ENCODE data around the gene PBX4. TPM values are rescaled to one million over a fixed set of nuclear protein-coding genes. Genes with fewer than 3 reads are reported as not detected.

PBX4 gene
- total and polyA plus RNA-seq, 2 experiments from 2014 or later, result 2.6 to 4.1 TPM

GRCh38 chr19:19657397-19657783 is 38.9 kb upstream of the PBX4 start (continued):
- TF ChIP-seq ZNF462 (CRISPR knock-in tag; IDR thresholded peaks at IDR 0.05), result no peak
- no peak for TF ChIP-seq CTCF (conservative IDR thresholded peaks at IDR 0.05; ENCODE audit: low read depth in 2 of 2)
- TF ChIP-seq JUNB (IDR thresholded peaks at IDR 0.05; ENCODE audit: unreplicated experiment), result no peak
- TF ChIP-seq STAT1 (IDR thresholded peaks at IDR 0.05; ENCODE audit: unreplicated experiment), result no peak
- TF ChIP-seq POLR2AphosphoS5 (IDR thresholded peaks at IDR 0.05; ENCODE audit: low read depth), result no peak

- Histone ChIP-seq H4K20me1 (replicated peaks; ENCODE audit: insufficient read depth) (peaks cover 10% of the 10 kb centered on the region; the same call in 1 of the 2 replicates), H3K36me3 (ENCODE audit: insufficient read depth) (peaks cover 30% of the 10 kb centered on the region; the same call in 1 of the 2 replicates), H3F3A (replicated peaks; ENCODE audit: low read depth) (0 out of 2 replicates have a peak, but pooled peaks cover 2% of the 10 kb centered on the region), H3K27ac (ENCODE audit: low read depth) (no peak overlapping the region), H3K4me3 (no peak overlapping the region), H2AFZ (no peak overlapping the region), H3K79me2 (replicated peaks; ENCODE audit: insufficient read depth) (peaks cover 27% of the 10 kb centered on the region), H3K4me2 (no peak overlapping the region), H3K9me2 (ENCODE audit: insufficient read depth) (no peaks in the 10 kb centered on the region), H3K27me3 (ENCODE audit: insufficient read depth) (no peaks in the 10 kb centered on the region), H3K4me1 (ENCODE audit: insufficient read depth) (no peaks in the 10 kb centered on the region)
- Mint-ChIP-seq H3K36me3 (ENCODE audit: low read depth) (peaks cover 81% of the 10 kb centered on the region), H3K4me1 (peaks cover 6% of the 10 kb centered on the region; the same call in 2 of the 3 replicates), H3K4me3 (no peak overlapping the region), H3K9me3 (no peaks in the 10 kb centered on the region), H3K27ac (no peak overlapping the region), H3K27me3 (ENCODE audit: insufficient read depth, low read depth, poor library complexity) (peaks cover 10% of the 10 kb centered on the region)
- TF ChIP-seq CTCF (conservative IDR thresholded peaks at IDR 0.05; ENCODE audit: low read depth in 2 of 2), result no peak
- no peak for TF ChIP-seq NANOG (IDR thresholded peaks at IDR 0.05; ENCODE audit: borderline replicate concordance)
- no peak for TF ChIP-seq ETS1 (IDR thresholded peaks at IDR 0.05)
- no peak for TF ChIP-seq CREB1 (CRISPR knock-in tag; IDR thresholded peaks at IDR 0.05; ENCODE audit: low read depth)
- TF ChIP-seq JUNB (IDR thresholded peaks at IDR 0.05; ENCODE audit: unreplicated experiment), result no peak
- TF ChIP-seq EZH2phosphoT487 (IDR thresholded peaks at IDR 0.05; ENCODE audit: unreplicated experiment), result no peak
- no peak for TF ChIP-seq POLR2AphosphoS5 (IDR thresholded peaks at IDR 0.05; ENCODE audit: low read depth)
- TF ChIP-seq STAT1 (IDR thresholded peaks at IDR 0.05; ENCODE audit: unreplicated experiment), result no peak
- no peak for TF ChIP-seq ZNF114 (CRISPR knock-in tag; IDR thresholded peaks at IDR 0.05)
- ATAC-seq, result no peak
- no peak for DNase-seq (ENCODE audit: low spot score)
Observed at GRCh38 chr19:19656451-19657396, 38.2 kb upstream of the PBX4 start.

Data from GM23338 (cell line).